T-cell (primary cell): Measurements from ENCODE around the gene CAMK1D. TPM values are rescaled to one million over a fixed set of nuclear protein-coding genes. Genes with fewer than 3 reads are reported as not detected.

Experiments used
- ATAC-seq, 4 experiments: fragments of 200-7000 bp in 3 of 4; fragments of 150-1000 bp in 1 of 4; cut with Tn5 transposase; replicated peaks in 1 of 4; 1 replicate in 3 of 4; 2 replicates in 1 of 4; pipeline ENCODE4 v1.10.0; 2021; ENCODE audit warnings: moderate library complexity in 3 of 4, mild to moderate bottlenecking in 2 of 4, moderate number of reproducible peaks in 1 of 4
- CTCF ChIA-PET, 2 donors: fragments of 300-600 bp; sonication (Branson Sonifier 250); formaldehyde crosslinking; loops; one replicate each; lab custom pipeline; 2022; ENCODE audit warnings: antibody characterized with exemption in 2 of 2; lab: Charles Lee
- POLR2A ChIA-PET, 2 donors: fragments of 300-600 bp; sonication (Branson Sonifier 250); formaldehyde crosslinking; loops; one replicate each; lab custom pipeline; 2022; ENCODE audit warnings: antibody characterized with exemption in 2 of 2; lab: Charles Lee
- DNase-seq, 35 experiments: peaks; one replicate each; pipeline versions ENCODE4 v3.0.0 to v3.0.0-alpha.2; 2013 to 2023
- H3K27ac ChIP-seq: one replicate; pipeline ENCODE4 v1.5.1; 2013; ENCODE audit warnings: low read length
- H3K27me3 ChIP-seq, 2 experiments: replicated peaks in 1 of 2; 1 replicate in 1 of 2; 2 replicates in 1 of 2; pipeline versions ENCODE4 v1.6.1 to v1.7.0; 2013; ENCODE audit warnings: low read length in 1 of 2, mixed read lengths in 1 of 2; ENCODE audit not compliant: control insufficient read depth in 2 of 2, insufficient read depth in 2 of 2; ENCODE audit errors: extremely low read depth in 1 of 2
- H3K36me3 ChIP-seq, 2 donors: 1 replicate in 1 of 2; 2 replicates in 1 of 2; pipeline versions ENCODE4 v1.6.1 to v1.7.0; 2013; ENCODE audit warnings: low read length in 1 of 2; ENCODE audit not compliant: control insufficient read depth in 2 of 2, insufficient read depth in 1 of 2; ENCODE audit errors: extremely low read depth in 1 of 2
- H3K4me1 ChIP-seq, 2 experiments: 1 replicate in 1 of 2; 2 replicates in 1 of 2; pipeline versions ENCODE4 v1.6.1 to v1.7.0; 2013; ENCODE audit warnings: low read length in 2 of 2, mixed read lengths in 1 of 2; ENCODE audit not compliant: insufficient read depth in 2 of 2, control insufficient read depth in 1 of 2; ENCODE audit errors: extremely low read depth in 1 of 2
- H3K4me3 ChIP-seq, 2 donors: 1 replicate in 1 of 2; 2 replicates in 1 of 2; pipeline versions ENCODE4 v1.5.1 to v1.7.0; 2013; ENCODE audit warnings: mild to moderate bottlenecking in 2 of 2, low read length in 1 of 2, moderate library complexity in 1 of 2; ENCODE audit not compliant: control insufficient read depth in 1 of 2; ENCODE audit errors: extremely low read depth in 1 of 2
- H3K9me3 ChIP-seq: 2 replicates; pipeline ENCODE4 v1.7.0; 2013
- H3K27ac Mint-ChIP-seq, 2 donors: one replicate each; pipeline ENCODE4 v1.8.0; 2020 to 2021; ENCODE audit warnings: mild to moderate bottlenecking in 2 of 2, mixed read lengths in 2 of 2
- H3K27me3 Mint-ChIP-seq, 2 donors: one replicate each; pipeline ENCODE4 v1.8.0; 2021 to 2022; ENCODE audit warnings: mixed read lengths in 2 of 2
- H3K36me3 Mint-ChIP-seq: one replicate; pipeline ENCODE4 v1.8.0; 2021; ENCODE audit warnings: mixed read lengths
- H3K4me1 Mint-ChIP-seq, 3 donors: one replicate each; pipeline ENCODE4 v1.8.0; 2020 to 2022; ENCODE audit warnings: mixed read lengths in 3 of 3, mild to moderate bottlenecking in 1 of 3
- H3K4me3 Mint-ChIP-seq, 3 donors: one replicate each; pipeline ENCODE4 v1.8.0; 2020 to 2022; ENCODE audit warnings: mild to moderate bottlenecking in 3 of 3, mixed read lengths in 3 of 3, moderate library complexity in 3 of 3
- H3K9me3 Mint-ChIP-seq, 3 donors: one replicate each; pipeline ENCODE4 v1.8.0; 2020 to 2022; ENCODE audit warnings: mixed read lengths in 3 of 3
- WGBS: methylation state at CpG from one replicate; pipeline ENCODE4 v1.1.5; 2013; ENCODE audit warnings: missing lambda C conversion rate; ENCODE audit not compliant: insufficient coverage; 5-methylcytosine and 5-hydroxymethylcytosine counted together
- total RNA-seq, 35 experiments: library from RNA in 6 of 35; stranded (reverse) in 6 of 35; fragments of 120-200 nt in 1 of 35; gene quantifications; one replicate each; pipeline versions ENCODE4 v1.2.1 to v1.2.4 and lab custom pipeline; 2013 to 2026

Gene CAMK1D
- total RNA-seq, 5 donors from 2014 or later (not counting 1 experiment from before 2014, with no cell fraction given): 16.8 to 31.3 (median 23.6) TPM

- H3K27ac Mint-ChIP-seq: no peak overlapping the region
- Histone ChIP-seq H3K36me3 (no peaks in the 10 kb centered on the region), H3K27me3 (no peaks in the 10 kb centered on the region), H3K9me3 (no peaks in the 10 kb centered on the region), H3K4me3 (no peak overlapping the region), H3K27ac (no peak overlapping the region), H3K4me1 (no peaks in the 10 kb centered on the region)
- no peaks in the 10 kb centered on the region for H3K27me3 Mint-ChIP-seq
- no peak overlapping the region for H3K4me3 Mint-ChIP-seq
- POLR2A ChIA-PET: no interaction called here
- DNase-seq (no peak), ATAC-seq (no peak)
- 100% methylated on average over 2 of the region's 5 CpGs for WGBS
- H3K4me1 Mint-ChIP-seq: peaks cover 0 to 2% (median 2%) of the 10 kb centered on the region in 3 donors
- CTCF ChIA-PET: no interaction called here
- H3K36me3 Mint-ChIP-seq: peaks cover 6% of the 10 kb centered on the region
- no peaks in the 10 kb centered on the region for H3K9me3 Mint-ChIP-seq
Measured at GRCh38 chr10:12613136-12613535, 263.8 kb downstream of the CAMK1D start.

GRCh38 chr10:12614177-12614995, 265.0 kb downstream of the CAMK1D start:
- ATAC-seq (no peak), DNase-seq (no peak)
- WGBS: 100% methylated on average over 1 of the region's 9 CpGs
- no peaks in the 10 kb centered on the region for H3K36me3 ChIP-seq
- no peaks in the 10 kb centered on the region for H3K27me3 ChIP-seq
- no peaks in the 10 kb centered on the region for H3K4me1 ChIP-seq
- no peak overlapping the region for H3K4me3 ChIP-seq
- Mint-ChIP-seq H3K27ac (no peak overlapping the region), H3K36me3 (peaks cover 6% of the 10 kb centered on the region), H3K27me3 (no peaks in the 10 kb centered on the region), H3K9me3 (no peaks in the 10 kb centered on the region), H3K4me1 (peaks cover 0 to 4% (median 2%) of the 10 kb centered on the region in 3 donors), H3K4me3 (no peak overlapping the region)
- POLR2A ChIA-PET: interaction anchor here in 1 of 2 donors (0.5 kb wide), 1 partner anchor 163 kb away, joined by 7 read pairs; no protein-coding TSS in a partner anchor
- CTCF ChIA-PET: interaction anchor here in 1 of 2 donors (0.6 kb wide), 1 partner anchor 42 kb away, joined by 3 read pairs; no protein-coding TSS in a partner anchor
- no peaks in the 10 kb centered on the region for H3K9me3 ChIP-seq
- no peak overlapping the region for H3K27ac ChIP-seq

GRCh38 chr10:12615296-12616220, 266.2 kb downstream of the CAMK1D start:
- DNase-seq (no peak), ATAC-seq (no peak)
- Mint-ChIP-seq H3K27me3 (no peaks in the 10 kb centered on the region), H3K4me1 (peaks cover 2 to 10% (median 6%) of the 10 kb centered on the region in 3 donors), H3K36me3 (peaks cover 6% of the 10 kb centered on the region), H3K9me3 (no peaks in the 10 kb centered on the region), H3K4me3 (no peak overlapping the region), H3K27ac (no peak overlapping the region)
- Histone ChIP-seq H3K4me1 (no peaks in the 10 kb centered on the region), H3K27ac (no peak overlapping the region), H3K4me3 (no peak overlapping the region), H3K9me3 (no peaks in the 10 kb centered on the region), H3K27me3 (no peaks in the 10 kb centered on the region), H3K36me3 (no peaks in the 10 kb centered on the region)
- ChIA-PET POLR2A (no interaction called here), CTCF (interaction anchor here in 1 of 2 donors (0.7 kb wide), 1 partner anchor 15 kb away, joined by 3 read pairs; no protein-coding TSS in a partner anchor)
- WGBS: 97% methylated on average over 17 of the region's 17 CpGs

- H3K27me3 ChIP-seq: no peaks in the 10 kb centered on the region
- no peak overlapping the region for H3K27ac ChIP-seq
- Mint-ChIP-seq H3K36me3 (peaks cover 4% of the 10 kb centered on the region), H3K4me3 (no peak overlapping the region), H3K27me3 (no peaks in the 10 kb centered on the region), H3K27ac (no peak overlapping the region), H3K9me3 (no peaks in the 10 kb centered on the region), H3K4me1 (peaks cover 8 to 18% (median 10%) of the 10 kb centered on the region in 3 donors)
- DNase-seq (no peak), ATAC-seq (no peak)
- ChIA-PET CTCF (no interaction called here), POLR2A (no interaction called here)
- no peaks in the 10 kb centered on the region for H3K9me3 ChIP-seq
- no peaks in the 10 kb centered on the region for H3K36me3 ChIP-seq
- H3K4me1 ChIP-seq: no peaks in the 10 kb centered on the region
- 92% methylated on average over 5 of the region's 15 CpGs for WGBS
- H3K4me3 ChIP-seq: no peak overlapping the region
Measured at GRCh38 chr10:12617191-12618175, 268.1 kb downstream of the CAMK1D start.

- WGBS: 100% methylated on average over 2 of the region's 5 CpGs
Measured at GRCh38 chr10:12622016-12622415, 272.7 kb downstream of the CAMK1D start.

More at GRCh38 chr10:12622016-12622415, 272.7 kb downstream of the CAMK1D start:
- ATAC-seq: no peak
- H3K4me3 ChIP-seq: no peak overlapping the region
- Mint-ChIP-seq H3K36me3 (peaks cover 8% of the 10 kb centered on the region), H3K27ac (no peak overlapping the region), H3K9me3 (no peaks in the 10 kb centered on the region), H3K4me1 (peaks cover 10 to 19% (median 10%) of the 10 kb centered on the region in 3 donors), H3K27me3 (no peaks in the 10 kb centered on the region), H3K4me3 (no peak overlapping the region)
- DNase-seq: no peak
- H3K36me3 ChIP-seq: no peaks in the 10 kb centered on the region
- H3K27me3 ChIP-seq: no peaks in the 10 kb centered on the region
- no peak overlapping the region for H3K27ac ChIP-seq
- ChIA-PET POLR2A (no interaction called here), CTCF (no interaction called here)
- H3K4me1 ChIP-seq: no peaks in the 10 kb centered on the region
- no peaks in the 10 kb centered on the region for H3K9me3 ChIP-seq
